Measurements from ENCODE around the gene CYB5RL. TPM values are rescaled to one million over a fixed set of nuclear protein-coding genes. Genes with fewer than 3 reads are reported as not detected.
"Not testable (repeated sequence)": the region's sequence is repeated elsewhere in the genome, so short reads cannot be mapped to it uniquely, and the experiment has no call there.

The CYB5RL gene
- 1.9 TPM for total RNA-seq (ENCODE audit: insufficient read depth, low replicate concordance)

GRCh38 chr1:54199765-54200518 lies at the start of gene CYB5RL, which contains the start of gene MRPL37:
CYB5RL (minus strand) TSS chr1:54200030; CDS start chr1:54195616, 4,414 bp downstream.
MRPL37 (plus strand) TSS chr1:54200167; CDS start chr1:54200244, 77 bp downstream.
- peak; percentile 98 for DNase-seq (ENCODE audit: low spot score)

- no peak for DNase-seq (ENCODE audit: low spot score)
Measured at GRCh38 chr1:54248966-54249365, 49.1 kb upstream of the CYB5RL start.

- DNase-seq (ENCODE audit: low spot score) = no peak
Measured at GRCh38 chr1:54247863-54248515, 48.2 kb upstream of the CYB5RL start.

- no peak for DNase-seq (ENCODE audit: low spot score)
Measured at GRCh38 chr1:54246116-54246721, 46.4 kb upstream of the CYB5RL start.

- no peak for DNase-seq (ENCODE audit: low spot score)
Measured at GRCh38 chr1:54245501-54245900, 45.7 kb upstream of the CYB5RL start.

- no peak for DNase-seq (ENCODE audit: low spot score)
Measured at GRCh38 chr1:54244655-54245054, 44.8 kb upstream of the CYB5RL start.

- no peak for DNase-seq (ENCODE audit: low spot score)
Measured at GRCh38 chr1:54243022-54243421, 43.2 kb upstream of the CYB5RL start.

GRCh38 chr1:54241364-54241763 lies 41.5 kb upstream of the CYB5RL start:
- DNase-seq (ENCODE audit: low spot score) = no peak

GRCh38 chr1:54240741-54241335 lies 41.0 kb upstream of the CYB5RL start:
- DNase-seq (ENCODE audit: low spot score) = no peak

GRCh38 chr1:54239631-54240031 lies 39.8 kb upstream of the CYB5RL start:
- no peak for DNase-seq (ENCODE audit: low spot score)

GRCh38 chr1:54239035-54239383 lies 39.2 kb upstream of the CYB5RL start:
- DNase-seq (ENCODE audit: low spot score) = no peak

GRCh38 chr1:54238353-54239034 lies 38.7 kb upstream of the CYB5RL start:
- DNase-seq (ENCODE audit: low spot score) = no peak

- no peak for DNase-seq (ENCODE audit: low spot score)
Measured at GRCh38 chr1:54237586-54237985, 37.8 kb upstream of the CYB5RL start.

GRCh38 chr1:54234284-54234683 lies 34.5 kb upstream of the CYB5RL start:
- DNase-seq (ENCODE audit: low spot score) = no peak

- not testable (repeated sequence) for DNase-seq (ENCODE audit: low spot score)
Measured at GRCh38 chr1:54233196-54233595, 33.4 kb upstream of the CYB5RL start.

GRCh38 chr1:54230507-54231339 lies 30.9 kb upstream of the CYB5RL start:
- DNase-seq (ENCODE audit: low spot score) = no peak

- DNase-seq (ENCODE audit: low spot score) = no peak
Measured at GRCh38 chr1:54229281-54229891, 29.6 kb upstream of the CYB5RL start.

GRCh38 chr1:54228638-54229079 lies 28.8 kb upstream of the CYB5RL start:
- DNase-seq (ENCODE audit: low spot score) = no peak

- no peak for DNase-seq (ENCODE audit: low spot score)
Measured at GRCh38 chr1:54227891-54228310, 28.1 kb upstream of the CYB5RL start.

- DNase-seq (ENCODE audit: low spot score) = peak; percentile 46
Measured at GRCh38 chr1:54227091-54227602, 27.3 kb upstream of the CYB5RL start.
